ENCODE data around the gene CDC25A. TPM values are rescaled to one million over a fixed set of nuclear protein-coding genes. Genes with fewer than 3 reads are reported as not detected.

The CDC25A gene
- total and polyA plus RNA-seq, 9 of the 15 experiments (the other 6 are each of a cell fraction or from before 2014, with no cell fraction given), result 3.4 to 61.3 (median 51.8) TPM

- TF ChIP-seq RBM15 (IDR thresholded peaks at IDR 0.05; ENCODE audit: insufficient read depth, low read length) (no peak), NCOA6 (IDR thresholded peaks at IDR 0.05) (no peak), ZNF512 (tag; IDR thresholded peaks at IDR 0.05) (no peak), POLR3A (IDR thresholded peaks at IDR 0.05; ENCODE audit: borderline replicate concordance, extremely low read depth, insufficient read depth, insufficient read length) (no peak), TOE1 (IDR thresholded peaks at IDR 0.05; ENCODE audit: borderline replicate concordance) (no peak), TOE1 (CRISPR knock-in tag; IDR thresholded peaks at IDR 0.05; ENCODE audit: borderline replicate concordance, low read depth) (peak; percentile 36; the same call in 1 of the 2 replicates), EP300 (IDR thresholded peaks at IDR 0.05; ENCODE audit: low read length) (peak; percentile 19; the same call in 1 of the 2 replicates), KAT8 (IDR thresholded peaks at IDR 0.05; ENCODE audit: low read depth) (no peak), ZNF324 (CRISPR knock-in tag; IDR thresholded peaks at IDR 0.05) (no peak), ZNF695 (CRISPR knock-in tag; IDR thresholded peaks at IDR 0.05) (no peak), MED1 (CRISPR knock-in tag; IDR thresholded peaks at IDR 0.05; ENCODE audit: borderline replicate concordance) (no peak), GABPA (tag; conservative IDR thresholded peaks at IDR 0.05; ENCODE audit: low read depth) (no peak), PTBP1 (IDR thresholded peaks at IDR 0.05; ENCODE audit: low read depth, low read length) (no peak), REST (IDR thresholded peaks at IDR 0.05; ENCODE audit: borderline replicate concordance) (peak; percentile 84), REST (CRISPR knock-in tag; IDR thresholded peaks at IDR 0.05; ENCODE audit: low read depth) (no peak), KLF13 (tag; IDR thresholded peaks at IDR 0.05; ENCODE audit: borderline replicate concordance, low read depth) (0 out of 2 replicates have a peak, but pooled peaks have one; percentile 25)
- TF ChIP-seq, protein P1, sequence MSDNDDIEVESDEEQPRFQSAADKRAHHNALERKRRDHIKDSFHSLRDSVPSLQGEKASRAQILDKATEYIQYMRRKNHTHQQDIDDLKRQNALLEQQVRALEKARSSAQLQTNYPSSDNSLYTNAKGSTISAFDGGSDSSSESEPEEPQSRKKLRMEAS (CRISPR knock-in tag; IDR thresholded peaks at IDR 0.05), result peak; percentile 9; the same call in 1 of the 2 replicates
Measured at GRCh38 chr3:48151058-48151806, 37.0 kb downstream of the CDC25A start (continued).
